ENCODE data around the gene DHDDS.
A peak's percentile ranks its signal among the peaks of the same experiment; 100 is the strongest.

The DHDDS gene

DNA sequence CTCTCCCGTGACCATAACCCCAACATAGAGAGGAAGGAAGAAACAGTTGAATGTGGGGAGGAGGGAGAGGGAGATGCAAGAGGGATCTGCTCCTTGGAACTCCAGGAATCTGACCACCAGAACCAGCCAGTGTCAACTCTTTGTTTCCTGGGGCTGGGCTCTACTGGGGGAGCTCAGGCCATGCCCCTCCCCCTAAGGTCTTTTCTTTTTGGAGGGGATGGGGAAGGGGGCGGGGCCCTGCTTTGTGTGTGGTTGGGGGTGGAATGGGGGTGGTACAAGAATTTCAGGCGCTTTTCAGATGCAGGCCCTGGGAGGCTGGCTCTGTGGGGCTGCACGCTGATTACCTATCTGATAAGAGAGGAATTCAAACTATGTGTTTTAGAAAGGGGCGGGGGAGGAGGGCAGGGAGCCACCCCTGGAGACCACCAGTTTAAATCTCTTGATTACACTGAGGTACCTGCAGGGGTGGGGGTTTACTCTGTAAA lies 13.2 kb upstream of the DHDDS start:
- no peak for DNase-seq

DNA sequence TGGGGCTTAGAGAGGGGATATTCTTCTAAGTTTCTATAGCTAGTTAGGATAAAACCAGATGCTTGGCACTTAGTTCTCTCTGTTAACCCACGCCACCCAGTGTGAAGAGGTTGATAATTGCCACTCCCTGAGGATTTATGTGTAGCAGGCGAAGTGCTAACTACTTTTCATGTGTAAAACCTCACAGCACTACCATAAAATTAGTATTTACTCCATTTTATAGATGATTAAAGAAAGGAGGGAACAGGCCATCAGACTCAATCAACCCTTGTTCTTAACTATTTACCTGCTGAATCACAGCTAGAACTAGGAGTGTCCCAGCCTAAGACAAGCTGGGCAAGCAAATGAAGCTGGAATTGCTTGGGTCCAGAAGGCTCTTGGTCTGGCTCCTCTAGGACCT lies 12.6 kb upstream of the DHDDS start:
- DNase-seq = no peak

DNA sequence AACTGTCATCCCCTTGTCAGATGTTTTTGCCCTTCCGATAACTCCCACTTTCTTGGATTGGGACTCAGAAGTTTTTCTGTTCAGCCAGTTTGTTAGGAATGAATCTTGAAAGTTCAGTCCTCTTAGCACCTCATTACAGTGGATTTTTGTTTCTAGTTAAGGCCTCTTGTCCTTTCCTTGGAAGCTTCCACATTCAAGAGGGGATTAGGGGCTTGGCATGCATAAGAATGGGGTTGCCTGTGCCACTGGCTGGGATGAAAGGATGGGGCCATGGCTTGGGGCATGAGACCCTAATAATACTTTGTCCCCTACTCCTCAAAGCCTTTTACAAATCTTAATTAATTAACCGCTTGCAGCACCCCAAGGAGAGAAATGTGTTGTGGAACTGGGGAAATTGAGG lies 2.4 kb upstream of the DHDDS start:
- no peak for DNase-seq

DNA sequence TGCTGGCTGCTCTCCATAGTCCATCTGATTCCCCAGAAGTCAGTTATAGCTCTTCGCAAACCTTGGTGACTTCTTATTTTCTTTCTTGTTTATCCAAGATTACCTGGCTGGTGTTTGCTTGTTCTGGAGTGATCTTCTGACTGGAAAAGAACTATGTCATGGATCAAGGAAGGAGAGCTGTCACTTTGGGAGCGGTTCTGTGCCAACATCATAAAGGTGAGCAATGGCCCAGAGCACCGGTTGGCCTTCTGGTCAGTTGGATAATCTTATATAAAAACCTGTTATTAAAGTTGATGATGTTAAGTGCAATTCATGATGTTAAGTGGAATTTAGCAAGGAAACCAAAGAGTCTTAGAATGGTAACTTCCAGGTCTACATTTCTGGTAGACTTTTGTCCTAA lies 672 bp downstream of the DHDDS start:
- DNase-seq = no peak

DNA sequence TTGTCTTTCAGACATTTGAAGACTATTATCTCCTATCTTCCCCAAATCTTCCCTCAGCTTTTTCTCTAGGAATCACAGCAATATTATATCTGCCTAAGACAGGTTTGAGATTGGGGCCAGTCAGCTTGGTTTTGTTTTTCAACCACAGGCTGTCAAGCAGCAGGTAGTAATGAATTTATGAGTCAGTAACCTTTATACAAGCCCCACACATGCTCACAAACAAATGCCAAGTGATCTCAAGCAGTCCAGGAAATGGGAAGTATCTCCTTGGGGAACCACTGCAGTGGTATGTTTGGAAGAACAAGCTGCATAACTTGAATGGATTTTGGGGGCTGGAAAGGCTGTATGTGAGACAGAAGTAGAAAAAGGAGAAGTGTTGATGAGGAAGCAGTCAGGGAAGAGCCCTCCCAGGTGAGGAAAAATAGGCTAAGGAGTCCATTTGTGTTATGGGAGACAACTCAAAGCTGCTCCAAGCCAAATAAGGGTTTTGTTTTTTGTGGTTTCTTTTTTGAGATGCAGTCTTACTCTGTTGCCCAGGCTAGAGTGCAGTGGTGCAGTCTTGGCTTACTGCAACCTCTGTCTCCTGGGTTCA lies 2.1 kb downstream of the DHDDS start:
- no peak for DNase-seq

DNA sequence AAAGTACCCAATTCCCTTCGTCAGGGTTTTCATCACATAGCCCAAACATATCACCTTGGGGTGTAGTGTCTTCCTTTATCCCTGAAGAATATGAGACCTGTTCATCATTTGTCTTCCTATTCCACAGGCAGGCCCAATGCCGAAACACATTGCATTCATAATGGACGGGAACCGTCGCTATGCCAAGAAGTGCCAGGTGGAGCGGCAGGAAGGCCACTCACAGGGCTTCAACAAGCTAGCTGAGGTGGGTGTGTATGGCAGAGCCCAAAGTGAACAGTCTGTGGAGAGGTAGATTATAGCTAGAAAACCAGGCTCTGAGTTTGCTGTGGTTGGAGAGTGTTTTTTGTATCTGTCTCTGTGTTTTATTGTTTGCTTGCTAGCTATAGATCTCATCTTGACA lies 5.9 kb downstream of the DHDDS start:
- no peak for DNase-seq

DNA sequence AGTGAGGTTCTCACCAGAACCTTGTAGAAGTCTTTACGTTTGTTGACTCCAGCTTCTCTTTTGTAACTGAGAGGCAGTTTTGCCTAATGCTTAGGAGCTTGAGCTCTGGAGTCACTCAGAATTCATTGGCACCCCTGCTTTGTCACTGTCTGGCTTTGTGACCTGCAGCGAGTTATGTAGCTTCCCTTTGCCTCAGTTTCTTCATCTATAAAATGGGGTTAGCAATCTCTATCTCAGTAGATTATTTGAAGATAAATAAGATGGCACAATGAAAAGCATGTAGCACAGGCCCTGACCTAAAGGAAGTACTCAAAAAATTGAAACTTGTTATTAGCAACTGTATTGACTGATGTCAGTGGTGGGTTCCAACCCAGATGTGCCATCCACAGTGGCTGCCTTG lies 8.1 kb downstream of the DHDDS start:
- DNase-seq = no peak

DNA sequence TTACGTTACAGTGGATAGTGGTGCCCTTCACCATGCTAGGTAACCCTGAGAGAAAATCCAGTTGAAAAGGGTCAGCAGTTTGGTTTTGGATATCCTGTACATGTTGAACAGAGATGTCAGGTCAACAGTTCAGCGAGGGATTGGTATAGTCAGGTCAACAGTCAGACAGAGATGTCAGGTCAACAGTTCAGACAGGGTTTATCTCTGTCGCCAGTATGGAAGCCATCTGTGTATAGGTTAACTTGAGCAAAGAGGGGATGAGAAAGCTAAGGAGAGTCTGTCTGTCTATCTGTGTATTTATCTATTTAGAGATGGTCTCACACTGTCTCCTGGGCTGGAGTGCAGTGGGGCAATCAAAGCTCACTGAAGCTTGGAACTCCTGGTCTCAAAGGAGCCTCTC lies 17.7 kb downstream of the DHDDS start:
- no peak for DNase-seq

DNA sequence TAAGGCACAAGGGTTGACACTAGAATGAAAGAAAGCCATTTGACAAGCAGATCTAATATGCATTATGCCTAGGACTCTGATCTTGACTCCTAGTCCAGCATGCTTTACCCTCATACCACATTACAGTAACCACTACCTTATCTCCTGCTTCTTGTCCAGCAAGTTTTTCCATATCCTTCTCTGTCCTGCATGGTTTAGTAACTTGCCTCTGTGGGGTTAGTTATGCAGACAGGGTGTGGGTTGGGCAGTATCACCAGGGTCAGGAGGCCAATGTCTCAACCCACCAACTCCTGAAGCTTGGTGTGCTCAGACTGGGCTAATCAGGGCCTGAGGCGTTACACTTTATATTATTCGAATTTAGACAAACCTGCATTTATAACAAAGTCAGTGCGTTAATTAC lies 18.8 kb downstream of the DHDDS start:
- no peak for DNase-seq

DNA sequence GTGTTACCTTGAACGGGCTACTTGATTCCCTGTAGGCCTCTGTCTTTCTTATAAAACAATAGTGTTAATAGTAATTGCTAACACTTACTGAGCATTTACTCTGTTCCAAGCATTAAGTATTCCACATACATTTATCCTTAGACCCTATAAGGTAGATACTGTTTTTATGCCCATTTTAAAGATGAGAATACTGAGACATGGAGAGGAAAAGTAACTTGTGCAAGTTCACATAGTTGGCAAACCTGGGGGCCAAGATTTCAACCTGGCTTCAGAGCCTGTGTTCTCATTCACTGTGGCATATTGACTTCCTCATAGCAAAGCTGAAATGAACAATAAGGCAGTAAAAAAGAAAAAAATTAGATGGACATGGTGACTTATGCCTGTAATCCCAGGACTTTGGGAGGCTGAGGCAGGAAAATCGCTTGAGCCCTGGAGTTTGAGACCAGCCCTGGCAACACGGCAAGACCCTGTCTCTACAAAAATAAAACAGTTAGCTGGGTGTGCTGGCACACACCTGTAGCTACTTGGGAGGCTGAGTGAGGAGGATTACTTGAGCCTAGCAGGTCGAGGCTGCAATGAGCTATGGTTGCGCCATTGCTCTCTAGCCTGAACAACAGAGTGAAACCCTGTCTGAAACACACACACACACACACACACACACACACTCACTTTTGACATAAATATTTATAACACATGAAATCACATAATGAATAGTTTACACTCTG lies 20.5 kb downstream of the DHDDS start:
- DNase-seq = no peak

DNA sequence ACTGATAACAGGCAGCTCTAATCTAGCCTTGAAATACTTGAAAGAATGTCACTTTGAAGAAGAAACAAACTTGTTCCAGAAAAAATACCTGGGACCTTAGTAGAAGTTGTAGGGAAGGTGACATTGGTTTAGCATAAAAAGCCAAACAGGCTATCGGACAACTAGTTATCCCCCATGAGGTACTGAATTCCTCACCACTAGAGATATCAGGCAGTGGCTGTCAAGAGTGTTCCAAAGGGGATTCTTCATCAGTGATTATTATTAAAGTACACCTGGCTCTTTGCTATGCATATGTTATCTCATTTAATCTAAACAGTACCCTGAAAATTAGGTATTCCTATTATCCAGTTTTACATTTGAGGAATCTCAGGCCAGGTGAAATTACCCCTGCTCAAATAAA lies 27.0 kb downstream of the DHDDS start:
- DNase-seq = no peak

DNA sequence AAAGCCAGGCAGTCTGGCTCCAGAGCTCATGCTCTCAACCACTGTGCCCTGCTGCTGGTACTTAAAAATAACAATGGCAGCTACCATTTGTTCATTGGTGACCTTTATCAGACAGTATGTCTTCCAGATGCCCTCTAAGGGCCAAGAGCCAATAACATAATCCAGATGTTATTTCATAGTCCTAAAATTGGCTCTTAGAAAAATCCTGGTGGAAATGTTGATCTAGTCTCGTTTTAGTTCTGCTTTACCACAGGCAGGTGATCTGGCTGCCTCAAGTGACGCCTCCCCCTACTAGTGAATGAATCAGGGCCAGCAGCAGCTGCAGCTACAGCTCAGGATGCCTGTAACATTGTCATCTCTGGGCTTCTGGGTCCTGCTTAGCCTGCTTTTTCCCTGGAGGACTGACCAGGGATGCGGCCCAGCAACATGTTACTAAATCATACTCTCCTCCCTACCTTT lies 27.5 kb downstream of the DHDDS start:
- no peak for DNase-seq

DNA sequence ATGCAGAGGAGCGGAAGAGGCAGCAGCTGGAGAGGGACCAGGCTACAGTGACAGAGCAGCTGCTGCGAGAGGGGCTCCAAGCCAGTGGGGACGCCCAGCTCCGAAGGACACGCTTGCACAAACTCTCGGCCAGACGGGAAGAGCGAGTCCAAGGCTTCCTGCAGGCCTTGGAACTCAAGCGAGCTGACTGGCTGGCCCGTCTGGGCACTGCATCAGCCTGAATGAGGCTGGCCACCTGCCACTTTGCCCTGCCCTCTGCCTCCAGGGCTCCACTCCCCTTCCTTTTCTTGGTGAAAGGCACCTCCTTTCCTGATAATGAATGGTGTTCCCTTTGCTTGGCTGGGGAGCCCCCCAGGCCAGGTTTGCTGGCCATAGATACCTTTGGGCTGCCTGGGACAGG lies 36.8 kb downstream of the DHDDS start:
- peak; percentile 59 for DNase-seq

DNA sequence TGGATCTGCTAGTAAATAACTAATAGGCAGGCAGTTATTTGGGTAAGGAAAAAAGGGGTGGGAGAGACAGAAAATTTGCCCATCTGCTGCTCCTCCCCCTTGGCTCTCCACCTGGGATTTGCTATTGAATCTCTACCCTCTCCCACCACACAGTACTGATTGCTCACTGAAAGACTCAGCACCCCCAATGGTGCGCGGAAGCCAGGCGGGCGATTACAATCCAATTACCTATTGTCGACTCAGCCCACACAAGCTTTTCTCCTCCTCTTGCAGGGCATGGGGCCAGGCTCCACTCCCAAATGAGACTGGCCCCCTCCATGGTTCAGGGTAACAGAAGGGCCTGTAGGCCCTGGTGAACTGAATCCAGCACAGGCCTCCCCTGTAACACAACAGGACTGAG lies 37.4 kb downstream of the DHDDS start:
- DNase-seq = peak; percentile 92

DNA sequence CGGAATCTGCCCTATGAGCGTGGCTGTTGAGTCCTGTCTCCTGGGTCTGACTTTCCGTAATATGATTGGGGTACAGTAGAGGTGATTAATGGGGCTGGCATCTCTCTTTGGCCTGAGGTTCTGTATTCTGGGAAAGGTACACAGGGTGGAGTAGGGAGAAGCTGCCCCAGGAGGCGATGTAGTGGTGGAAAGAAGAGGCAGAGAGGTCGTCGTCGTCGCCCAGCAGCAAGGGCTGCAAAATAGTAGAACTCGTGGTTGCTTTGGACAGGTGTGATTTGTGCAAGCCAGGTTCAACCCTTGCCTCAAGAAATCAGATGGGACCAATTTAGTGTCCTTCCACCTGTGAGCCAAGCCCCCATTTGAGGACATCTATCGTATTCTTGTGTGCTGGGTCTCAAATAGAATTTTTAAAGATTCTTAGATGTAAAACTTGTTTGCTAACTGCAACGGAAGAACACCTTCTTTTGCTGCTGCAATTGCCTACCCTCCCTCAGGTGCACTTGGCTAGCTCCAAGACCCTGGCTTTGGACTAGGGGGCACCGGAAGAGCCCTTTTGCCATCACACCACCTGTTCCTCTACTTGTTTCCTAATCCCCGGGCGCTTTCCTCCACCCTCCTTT lies 38.9 kb downstream of the DHDDS start:
- DNase-seq = no peak

DNA sequence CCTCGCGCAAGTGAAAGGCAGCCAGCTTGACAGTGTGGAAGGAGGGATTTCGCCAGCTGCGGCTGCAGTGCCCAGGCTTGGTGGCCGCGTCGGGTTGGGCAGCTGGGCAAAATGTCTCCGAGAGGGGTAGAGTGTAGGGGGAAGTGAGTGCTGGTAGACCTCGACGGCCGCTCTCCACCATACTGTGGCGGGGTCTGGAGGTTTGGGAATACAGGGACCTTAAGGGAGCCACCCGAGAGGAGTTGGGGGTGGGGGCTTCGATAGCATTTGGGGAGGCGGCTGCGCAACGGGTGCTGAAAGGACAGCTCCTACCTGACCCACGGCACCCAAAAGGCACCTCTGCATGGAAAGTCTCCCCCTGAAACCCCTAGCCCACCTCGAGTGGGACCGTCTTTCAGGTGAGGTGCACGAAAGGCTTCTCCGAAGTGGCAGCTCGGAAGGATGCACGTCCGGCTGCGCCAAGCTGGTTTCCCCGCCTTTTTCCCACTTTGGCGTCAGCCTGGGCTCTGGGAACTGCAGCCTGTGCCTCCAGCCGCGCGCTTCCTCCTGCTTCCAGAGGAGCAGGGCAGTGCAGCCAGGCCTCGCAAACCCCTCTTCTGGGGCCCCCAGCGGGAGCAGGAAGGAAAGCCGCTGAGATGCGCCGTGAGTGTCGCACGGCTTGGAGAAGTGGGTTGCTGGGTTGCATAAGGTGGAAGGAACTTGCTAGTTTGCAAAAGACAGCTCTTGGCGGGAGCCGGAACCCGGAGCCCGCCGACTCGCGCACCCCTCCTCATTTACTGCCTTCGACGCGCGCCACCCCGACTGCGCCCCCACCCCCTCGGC lies 39.6 kb downstream of the DHDDS start:
- DNase-seq = peak; percentile 23

DNA sequence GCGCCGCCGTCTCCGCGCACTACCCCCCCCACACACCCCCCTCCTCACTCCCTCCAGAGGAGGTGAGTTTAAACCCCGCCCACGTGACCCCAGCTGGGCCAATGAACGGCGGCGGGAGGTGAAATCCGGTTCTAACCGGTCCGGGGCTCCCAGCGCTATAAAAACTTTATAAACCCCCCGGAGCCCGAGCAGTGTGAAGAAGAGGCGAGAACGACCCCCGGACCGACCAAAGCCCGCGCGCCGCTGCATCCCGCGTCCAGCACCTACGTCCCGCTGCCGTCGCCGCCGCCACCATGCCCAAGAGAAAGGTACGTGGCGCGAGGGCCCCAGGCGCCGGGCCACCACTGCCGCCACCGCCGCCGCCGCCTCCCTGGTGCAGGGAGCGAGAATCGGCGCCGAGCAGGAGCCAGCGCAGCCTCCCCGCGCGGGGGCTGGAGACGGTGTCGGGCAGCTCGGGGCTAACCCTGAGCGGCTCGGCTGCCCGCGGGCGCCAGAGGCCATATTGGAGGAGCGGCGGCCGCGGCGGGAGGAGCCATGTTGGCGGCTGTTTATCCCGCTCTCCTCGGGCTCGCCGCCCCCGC lies 40.3 kb downstream of the DHDDS start, which contains the start of gene HMGN2:
Gene HMGN2, plus strand, starts transcription at position 121 of the 581 bp plus-strand sequence. Its CDS starts 173 bp downstream, at position 294.
- peak; percentile 75 for DNase-seq

DNA sequence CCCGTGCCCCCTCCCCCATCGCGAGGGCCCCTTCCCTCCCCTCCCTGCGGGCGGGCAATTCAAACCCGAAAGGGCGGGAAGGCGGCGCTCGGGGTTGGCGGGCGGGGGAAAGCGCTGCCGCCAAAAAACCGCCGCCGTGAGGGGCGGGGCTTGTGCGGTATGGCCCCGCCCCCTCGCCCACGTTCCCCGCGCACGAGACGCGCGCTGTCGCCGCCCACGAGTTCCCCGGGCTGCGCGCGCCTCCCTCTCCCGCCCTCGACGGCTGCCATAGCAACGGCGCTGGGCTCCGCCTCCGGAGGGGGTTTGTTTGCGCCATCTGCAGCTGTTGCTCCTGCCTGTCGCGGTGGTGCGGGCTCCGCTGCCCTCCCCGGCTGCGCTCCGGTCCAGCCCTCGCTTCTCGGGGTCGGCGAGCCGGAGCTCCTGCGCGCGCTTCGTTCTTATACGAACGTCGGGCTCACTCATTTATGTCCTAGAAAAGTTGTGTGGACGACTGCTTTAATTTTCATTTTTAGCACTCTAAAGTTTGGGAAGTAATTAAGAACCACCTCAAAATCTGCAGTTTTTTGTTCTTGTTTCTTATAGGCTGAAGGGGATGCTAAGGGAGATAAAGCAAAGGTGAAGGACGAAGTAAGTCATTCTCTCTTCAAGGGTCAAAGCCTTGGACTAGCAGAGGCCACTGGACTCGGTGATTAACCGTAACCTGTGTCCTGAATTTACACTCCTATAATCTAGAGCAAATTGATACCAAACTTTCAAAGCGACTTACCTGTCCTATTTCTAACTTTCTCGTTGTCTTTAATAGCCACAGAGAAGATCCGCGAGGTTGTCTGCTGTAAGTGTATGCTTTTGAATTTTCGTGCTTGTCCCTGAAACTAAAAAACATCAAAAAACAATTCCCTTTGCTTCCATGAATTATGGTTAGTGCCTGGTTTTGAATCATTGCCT lies 41.1 kb downstream of the DHDDS start:
- DNase-seq = peak; percentile 73

DNA sequence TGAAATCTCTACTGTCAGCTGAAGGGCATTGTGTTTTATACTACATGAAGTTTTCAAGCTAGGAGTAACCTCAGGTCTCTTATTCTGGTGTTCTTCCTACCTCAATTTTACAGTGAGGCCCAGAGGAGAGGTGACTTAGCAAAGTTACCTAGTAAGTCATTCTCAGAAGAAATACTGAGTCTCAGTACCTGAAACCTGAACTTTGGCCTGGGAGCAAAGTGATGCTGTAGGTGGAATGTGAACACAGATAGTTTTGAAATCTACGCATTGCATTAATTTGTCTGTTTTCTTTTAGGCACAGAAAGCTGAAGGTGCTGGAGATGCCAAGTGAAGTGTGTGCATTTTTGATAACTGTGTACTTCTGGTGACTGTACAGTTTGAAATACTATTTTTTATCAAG lies 42.7 kb downstream of the DHDDS start:
- no peak for DNase-seq

DNA sequence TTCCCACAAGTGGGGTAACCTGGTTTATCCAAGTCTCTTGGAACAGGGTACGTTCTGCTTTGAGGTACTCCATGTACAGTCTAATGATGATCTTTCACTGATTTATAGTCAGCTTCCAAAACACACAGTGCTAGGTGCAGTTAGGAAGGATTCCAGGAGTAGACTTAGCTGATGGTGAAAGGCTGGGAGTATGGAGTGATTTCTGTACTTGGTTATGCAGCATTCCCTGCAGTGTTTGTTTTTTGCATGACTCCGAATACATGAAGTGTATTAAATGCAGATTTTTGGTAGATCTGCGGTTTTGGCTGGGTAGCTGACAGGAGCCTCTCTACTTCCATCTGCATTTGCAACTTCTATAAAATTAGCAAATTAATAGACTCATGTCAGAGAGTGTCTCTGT lies 43.9 kb downstream of the DHDDS start:
- no peak for DNase-seq

DNA sequence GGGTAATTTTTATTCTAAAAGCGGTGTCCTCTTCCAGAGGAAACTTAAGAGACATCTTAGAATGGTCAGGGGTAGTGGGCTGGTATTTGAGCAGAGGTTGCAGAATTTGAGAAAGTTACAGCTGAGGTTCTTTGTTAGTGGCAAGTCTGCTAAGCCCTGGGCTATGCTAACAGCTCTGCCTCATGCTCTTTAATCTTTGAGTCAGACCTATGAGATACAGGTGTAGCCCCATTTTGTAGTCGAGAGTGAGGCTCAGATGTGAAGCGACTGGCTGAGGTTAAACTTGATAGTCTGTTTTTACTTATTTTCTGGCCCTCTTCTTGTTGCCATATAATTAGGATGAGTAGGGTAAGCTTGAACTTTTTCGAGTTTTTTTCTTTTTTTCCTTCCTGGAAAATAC lies 44.8 kb downstream of the DHDDS start:
- no peak for DNase-seq

Data from NCI-H1694 (cell line).